Measurements from ENCODE around the gene FLT1. TPM values are rescaled to one million over a fixed set of nuclear protein-coding genes. Genes with fewer than 3 reads are reported as not detected.

Gene FLT1
- total and polyA plus RNA-seq, 2 of the 13 experiments (the other 11 are each of a cell fraction or from before 2014, with no cell fraction given) = 0.02 TPM; not detected in 1

GRCh38 chr13:28410096-28410495 is 84.8 kb downstream of the FLT1 start:
- no peak for FAIRE-seq

More at GRCh38 chr13:28410096-28410495, 84.8 kb downstream of the FLT1 start:
- H3K27ac ChIP-seq (ENCODE audit: extremely low read length, insufficient read depth, low read length) = no peak overlapping the region
- H2AFZ ChIP-seq (ENCODE audit: low read length) = no peak overlapping the region
- H3K36me3 ChIP-seq (replicated peaks in 1 of 2; ENCODE audit: control insufficient read depth in 1 of 2, insufficient read depth in 2 of 2, low read length in 2 of 2) = no peaks in the 10 kb centered on the region
- H4K20me1 ChIP-seq (ENCODE audit: insufficient read depth, low read length) = no peaks in the 10 kb centered on the region
- H3K4me3 ChIP-seq (replicated peaks in 1 of 3; ENCODE audit: insufficient read depth in 1 of 3, low read depth in 2 of 3, low read length in 3 of 3) = no peak overlapping the region
- H3K4me2 ChIP-seq (ENCODE audit: low read depth, low read length) = no peak overlapping the region
- intact Hi-C loops (cut with micrococcal nuclease; ENCODE audit: unreplicated experiment) = no loop called here
- TF ChIP-seq ZNF235 (CRISPR knock-in tag; IDR thresholded peaks at IDR 0.05; ENCODE audit: borderline replicate concordance) (no peak), ZKSCAN8 (CRISPR knock-in tag; IDR thresholded peaks at IDR 0.05; ENCODE audit: borderline replicate concordance) (no peak), RNF219 (CRISPR knock-in tag; IDR thresholded peaks at IDR 0.05) (no peak), CREBL2 (CRISPR knock-in tag; IDR thresholded peaks at IDR 0.05; ENCODE audit: borderline replicate concordance) (no peak), SP2 (CRISPR knock-in tag; IDR thresholded peaks at IDR 0.05) (no peak), MXD1 (CRISPR knock-in tag; IDR thresholded peaks at IDR 0.05) (no peak), THAP9 (CRISPR knock-in tag; IDR thresholded peaks at IDR 0.05; ENCODE audit: borderline replicate concordance) (no peak), ZGPAT (CRISPR knock-in tag; IDR thresholded peaks at IDR 0.05) (no peak), ZNF713 (CRISPR knock-in tag; IDR thresholded peaks at IDR 0.05) (no peak)
- no TSS peak for BruUV-seq (replicated peaks)
- no peaks in the 10 kb centered on the region for H3K4me1 ChIP-seq (ENCODE audit: insufficient read depth, low read length)
- in situ Hi-C loops (cut with HindIII; ENCODE audit: extremely low pct_ligation_motif_present, low pct_unique_long_range_greater_than_20kb) = no loop called here
- no peaks in the 10 kb centered on the region; a peak in 2 of 5 replicates for H3K27me3 ChIP-seq (ENCODE audit: control insufficient read depth in 1 of 2, insufficient read depth in 2 of 2, low read length in 2 of 2)
- POLR2A ChIA-PET = no interaction called here
- 0% methylated on average over 2 of the region's 2 CpGs for WGBS (ENCODE audit: low lambda C conversion rate)
- CTCF ChIA-PET (ENCODE audit: low intra/inter-chr PET ratio, low total read pairs) = no interaction called here
- H3K9me3 ChIP-seq (ENCODE audit: low read length) = no peaks in the 10 kb centered on the region
- no peaks in the 10 kb centered on the region for H3K79me2 ChIP-seq (ENCODE audit: insufficient read depth, low read length)
- no peak overlapping the region for H3K9ac ChIP-seq (ENCODE audit: insufficient read depth, low read depth, low read length)
- ATAC-seq (no peak), DNase-seq (ENCODE audit: low spot score) (no peak)
